Medulla oblongata (tissue), 1 donor: ENCODE data around the gene IGSF21.

Experiments used
- DNase-seq: peaks from one replicate; pipeline ENCODE4 v3.0.0-alpha.2; 2015; ENCODE audit errors: extremely low spot score

The IGSF21 gene

GRCh38 chr1:18326211-18326897, 218.8 kb downstream of the IGSF21 start:
- DNase-seq = no peak

- no peak for DNase-seq
These were observed 220.1 kb downstream of the IGSF21 start for GRCh38 chr1:18327650-18328049.

- no peak for DNase-seq
These were observed 221.2 kb downstream of the IGSF21 start for GRCh38 chr1:18328803-18329202.

GRCh38 chr1:18329469-18330253, 222.1 kb downstream of the IGSF21 start:
- no peak for DNase-seq

- DNase-seq = no peak
These were observed 225.0 kb downstream of the IGSF21 start for GRCh38 chr1:18332576-18332975.

- DNase-seq = no peak
These were observed 225.6 kb downstream of the IGSF21 start for GRCh38 chr1:18333220-18333619.

- DNase-seq = no peak
These were observed 229.2 kb downstream of the IGSF21 start for GRCh38 chr1:18336801-18337200.

- DNase-seq = no peak
These were observed 230.2 kb downstream of the IGSF21 start for GRCh38 chr1:18337757-18338156.

- DNase-seq = no peak
These were observed 231.6 kb downstream of the IGSF21 start for GRCh38 chr1:18339161-18339560.

GRCh38 chr1:18340158-18340764, 232.7 kb downstream of the IGSF21 start:
- no peak for DNase-seq

- no peak for DNase-seq
These were observed 233.2 kb downstream of the IGSF21 start for GRCh38 chr1:18340787-18341186.

GRCh38 chr1:18341291-18342069, 233.9 kb downstream of the IGSF21 start:
- DNase-seq = no peak

- no peak for DNase-seq
These were observed 235.1 kb downstream of the IGSF21 start for GRCh38 chr1:18342744-18343143.

GRCh38 chr1:18343581-18343980, 236.0 kb downstream of the IGSF21 start:
- no peak for DNase-seq

GRCh38 chr1:18344755-18345154, 237.2 kb downstream of the IGSF21 start:
- DNase-seq = no peak

- DNase-seq = no peak
These were observed 240.0 kb downstream of the IGSF21 start for GRCh38 chr1:18347559-18347958.

- no peak for DNase-seq
These were observed 240.8 kb downstream of the IGSF21 start for GRCh38 chr1:18348354-18348753.

GRCh38 chr1:18350747-18351146, 243.1 kb downstream of the IGSF21 start:
- no peak for DNase-seq

GRCh38 chr1:18351735-18352134, 244.1 kb downstream of the IGSF21 start:
- no peak for DNase-seq

- DNase-seq = no peak
These were observed 245.2 kb downstream of the IGSF21 start for GRCh38 chr1:18352636-18353265.

- no peak for DNase-seq
These were observed 245.9 kb downstream of the IGSF21 start for GRCh38 chr1:18353528-18353927.

GRCh38 chr1:18353992-18354391, 246.4 kb downstream of the IGSF21 start:
- no peak for DNase-seq
